Ishikawa (cell line): ENCODE data around the gene MRGPRX2.

Experiments
- CEBPB ChIP-seq: IDR thresholded peaks from 2 replicates; pipeline ENCODE4 v1.6.1; 2012
- EGR1 ChIP-seq: IDR thresholded peaks from 2 replicates; pipeline ENCODE4 v1.6.1; 2012
- EP300 ChIP-seq: IDR thresholded peaks from 2 replicates; pipeline ENCODE4 v1.6.1; 2012; ENCODE audit warnings: borderline replicate concordance
- FOXM1 ChIP-seq: IDR thresholded peaks from 2 replicates; pipeline ENCODE4 v1.6.1; 2012; ENCODE audit warnings: low read depth, borderline replicate concordance
- MAX ChIP-seq: IDR thresholded peaks from 2 replicates; pipeline ENCODE4 v1.6.1; 2012
- RAD21 ChIP-seq: IDR thresholded peaks from 2 replicates; pipeline ENCODE4 v1.6.1; 2012; ENCODE audit warnings: low read depth
- TAF1 ChIP-seq: IDR thresholded peaks from 2 replicates; pipeline ENCODE4 v1.6.1; 2012; ENCODE audit warnings: low read depth, mild to moderate bottlenecking
- TEAD4 ChIP-seq: IDR thresholded peaks from 2 replicates; pipeline ENCODE4 v1.6.1; 2012
- USF1 ChIP-seq: IDR thresholded peaks from 2 replicates; pipeline ENCODE4 v1.6.1; 2012
- YY1 ChIP-seq: IDR thresholded peaks from 2 replicates; pipeline ENCODE4 v1.6.1; 2012; ENCODE audit warnings: low read depth
- ZBTB7A ChIP-seq: IDR thresholded peaks from 2 replicates; pipeline ENCODE4 v1.6.1; 2012; ENCODE audit warnings: low read depth
- TF ChIP-seq, protein P1 (sequence below): IDR thresholded peaks from 2 replicates; pipeline ENCODE4 v1.6.1; 2012; ENCODE audit warnings: low read depth, mild to moderate bottlenecking

- TF ChIP-seq CEBPB (no peak), TEAD4 (no peak), YY1 (no peak), MAX (no peak), USF1 (no peak), RAD21 (no peak), EP300 (no peak), FOXM1 (no peak), TAF1 (no peak), EGR1 (no peak), ZBTB7A (no peak)
- TF ChIP-seq, protein P1, sequence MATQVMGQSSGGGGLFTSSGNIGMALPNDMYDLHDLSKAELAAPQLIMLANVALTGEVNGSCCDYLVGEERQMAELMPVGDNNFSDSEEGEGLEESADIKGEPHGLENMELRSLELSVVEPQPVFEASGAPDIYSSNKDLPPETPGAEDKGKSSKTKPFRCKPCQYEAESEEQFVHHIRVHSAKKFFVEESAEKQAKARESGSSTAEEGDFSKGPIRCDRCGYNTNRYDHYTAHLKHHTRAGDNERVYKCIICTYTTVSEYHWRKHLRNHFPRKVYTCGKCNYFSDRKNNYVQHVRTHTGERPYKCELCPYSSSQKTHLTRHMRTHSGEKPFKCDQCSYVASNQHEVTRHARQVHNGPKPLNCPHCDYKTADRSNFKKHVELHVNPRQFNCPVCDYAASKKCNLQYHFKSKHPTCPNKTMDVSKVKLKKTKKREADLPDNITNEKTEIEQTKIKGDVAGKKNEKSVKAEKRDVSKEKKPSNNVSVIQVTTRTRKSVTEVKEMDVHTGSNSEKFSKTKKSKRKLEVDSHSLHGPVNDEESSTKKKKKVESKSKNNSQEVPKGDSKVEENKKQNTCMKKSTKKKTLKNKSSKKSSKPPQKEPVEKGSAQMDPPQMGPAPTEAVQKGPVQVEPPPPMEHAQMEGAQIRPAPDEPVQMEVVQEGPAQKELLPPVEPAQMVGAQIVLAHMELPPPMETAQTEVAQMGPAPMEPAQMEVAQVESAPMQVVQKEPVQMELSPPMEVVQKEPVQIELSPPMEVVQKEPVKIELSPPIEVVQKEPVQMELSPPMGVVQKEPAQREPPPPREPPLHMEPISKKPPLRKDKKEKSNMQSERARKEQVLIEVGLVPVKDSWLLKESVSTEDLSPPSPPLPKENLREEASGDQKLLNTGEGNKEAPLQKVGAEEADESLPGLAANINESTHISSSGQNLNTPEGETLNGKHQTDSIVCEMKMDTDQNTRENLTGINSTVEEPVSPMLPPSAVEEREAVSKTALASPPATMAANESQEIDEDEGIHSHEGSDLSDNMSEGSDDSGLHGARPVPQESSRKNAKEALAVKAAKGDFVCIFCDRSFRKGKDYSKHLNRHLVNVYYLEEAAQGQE: no peak
Measured at GRCh38 chr11:19053909-19054308, 6.6 kb downstream of the MRGPRX2 start.
